HG03097 (cell line): Measurements from ENCODE around the gene PPARD.

Experiments
- ATAC-seq: cut with Tn5 transposase; IDR thresholded peaks from one replicate; pipeline ENCODE4 v1.9.1; 2021; ENCODE audit not compliant: unreplicated experiment, low FRiP score

PPARD gene

GRCh38 chr6:35402136-35402855, 59.9 kb downstream of the PPARD start:
- no peak for ATAC-seq

- ATAC-seq, result no peak
Observed at GRCh38 chr6:35402856-35403191, 60.5 kb downstream of the PPARD start.

DNA sequence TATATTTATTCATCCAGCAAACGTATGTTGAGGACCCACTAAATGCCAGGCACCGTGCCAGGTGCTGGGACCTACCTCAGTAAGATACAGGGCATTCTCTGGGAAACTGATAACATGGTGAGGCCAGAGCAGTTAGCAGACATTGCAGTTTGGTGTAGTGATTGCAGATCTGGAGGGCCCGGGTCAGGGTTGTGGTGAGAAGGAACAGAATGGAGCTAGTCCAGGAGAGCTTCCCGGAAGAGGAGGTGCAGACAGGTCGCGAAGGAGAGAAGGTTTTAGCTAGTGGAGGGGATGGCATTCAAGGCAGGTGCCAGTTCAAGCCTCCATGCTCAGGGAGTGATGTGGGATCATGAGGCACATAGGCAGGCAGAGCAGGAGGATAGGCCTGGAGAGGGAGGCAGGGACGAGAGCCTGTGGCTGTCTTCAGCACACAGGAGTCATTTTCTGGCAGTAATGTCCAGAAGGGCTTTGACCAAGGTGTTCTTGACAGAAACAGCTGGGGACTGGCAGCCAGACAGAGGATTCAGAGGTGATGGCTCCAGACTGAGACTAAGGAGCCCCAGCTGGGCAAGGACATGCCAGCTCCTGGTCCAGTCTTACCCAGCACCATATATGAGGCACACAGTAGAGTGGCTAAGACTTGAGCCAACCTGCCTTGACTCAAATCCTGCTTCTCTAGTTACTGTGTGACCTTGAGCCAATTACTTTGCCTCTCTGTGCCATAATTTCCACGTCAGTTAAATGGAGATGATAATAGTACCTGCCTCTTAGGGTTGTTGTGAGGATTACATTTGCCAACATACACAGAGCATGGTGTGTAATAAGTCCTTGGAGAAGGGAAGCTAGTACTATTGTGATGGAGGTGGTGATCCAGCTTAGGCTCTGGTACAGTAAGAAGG, 61.4 kb downstream of the PPARD start:
- ATAC-seq, result no peak

- no peak for ATAC-seq
Observed at GRCh38 chr6:35406711-35407485, 64.5 kb downstream of the PPARD start.

DNA sequence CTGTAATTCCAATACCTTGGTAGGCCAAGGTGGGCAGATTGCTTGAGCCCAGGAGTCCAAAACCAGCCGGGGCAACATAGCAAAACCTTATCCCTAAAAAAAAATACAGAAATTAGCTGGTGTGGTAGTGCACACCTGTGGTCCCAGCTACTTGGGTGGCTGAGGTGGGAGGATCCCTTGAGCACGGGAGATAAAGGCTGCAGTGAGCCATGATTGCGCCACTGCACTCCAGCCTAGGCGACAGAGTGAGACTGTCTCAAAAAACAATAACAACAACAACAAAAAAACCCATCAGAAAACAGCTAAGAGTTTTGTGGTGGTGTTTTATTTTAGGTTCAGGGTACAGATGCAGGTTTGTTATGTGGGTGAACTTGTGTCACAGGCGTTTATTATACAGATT, 66.9 kb downstream of the PPARD start:
- no peak for ATAC-seq

- ATAC-seq, result no peak
Observed at GRCh38 chr6:35410131-35410530, 67.8 kb downstream of the PPARD start.

GRCh38 chr6:35411066-35411465, 68.7 kb downstream of the PPARD start:
- ATAC-seq, result no peak

DNA sequence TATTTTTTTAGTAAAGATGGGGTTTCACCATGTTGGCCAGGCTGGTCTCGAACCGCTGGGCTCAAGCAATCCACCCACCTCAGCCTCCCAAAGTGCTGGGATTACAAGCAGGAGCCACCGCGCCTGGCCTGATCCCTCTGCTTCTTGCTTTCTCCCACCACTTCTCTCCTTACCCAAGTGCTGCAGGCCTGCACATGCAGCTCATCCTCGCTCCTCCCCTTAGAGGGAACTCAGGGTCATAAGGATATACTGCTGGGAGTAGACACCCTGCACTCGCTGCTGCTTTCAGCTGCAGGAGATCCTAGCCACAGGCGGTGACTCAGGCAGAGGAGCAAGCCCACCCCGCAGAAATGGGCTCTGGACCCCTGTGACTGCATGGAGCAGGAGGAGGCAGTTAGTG, 69.7 kb downstream of the PPARD start:
- no peak for ATAC-seq

- no peak for ATAC-seq
Observed at GRCh38 chr6:35413911-35414310, 71.6 kb downstream of the PPARD start.

DNA sequence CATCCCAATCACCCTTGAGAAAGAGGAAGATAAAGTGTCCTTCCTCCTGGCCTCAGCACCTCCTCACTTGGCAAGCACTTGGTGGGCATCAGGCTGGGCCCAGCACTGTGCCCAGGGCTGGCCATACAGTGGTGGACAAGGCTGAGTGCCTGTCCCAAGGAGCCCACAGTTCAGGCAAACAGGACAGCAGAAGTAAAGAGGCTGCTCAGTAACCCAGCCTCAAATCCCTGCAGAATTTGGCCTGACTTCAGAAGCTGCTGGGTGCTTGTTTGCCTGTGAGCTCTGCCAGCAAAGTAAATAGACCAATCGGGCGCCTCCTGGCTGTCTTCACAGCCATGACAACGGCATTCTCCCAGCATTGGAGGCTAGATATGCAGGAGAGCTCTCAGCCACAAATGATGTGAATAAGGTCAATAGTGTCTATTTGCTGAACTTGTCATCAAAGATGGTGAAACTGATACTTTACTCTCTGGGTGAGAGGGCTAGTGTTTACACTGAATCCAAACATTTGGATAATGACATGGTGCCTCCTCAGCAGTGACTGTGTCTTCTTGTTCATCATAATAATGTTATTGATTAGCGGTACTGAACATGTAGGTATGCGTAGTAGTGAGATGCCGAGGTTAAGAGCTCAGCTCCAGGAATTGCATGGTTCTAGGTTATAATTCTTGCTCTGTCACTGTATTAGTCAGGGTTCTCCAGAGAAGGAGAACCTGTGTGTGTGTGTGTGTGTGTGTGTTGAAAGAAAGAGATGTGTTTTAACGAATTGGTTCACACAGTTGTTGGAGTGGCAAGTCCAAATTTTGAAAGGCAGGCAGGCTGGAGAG, 72.9 kb downstream of the PPARD start:
- ATAC-seq, result no peak

- no peak for ATAC-seq
Observed at GRCh38 chr6:35417979-35418661, 75.8 kb downstream of the PPARD start.

GRCh38 chr6:35419417-35419816, 77.1 kb downstream of the PPARD start:
- ATAC-seq, result no peak

- ATAC-seq, result no peak
Observed at GRCh38 chr6:35419961-35420360, 77.6 kb downstream of the PPARD start.

- no peak for ATAC-seq
Observed at GRCh38 chr6:35425284-35425683, 82.9 kb downstream of the PPARD start.

DNA sequence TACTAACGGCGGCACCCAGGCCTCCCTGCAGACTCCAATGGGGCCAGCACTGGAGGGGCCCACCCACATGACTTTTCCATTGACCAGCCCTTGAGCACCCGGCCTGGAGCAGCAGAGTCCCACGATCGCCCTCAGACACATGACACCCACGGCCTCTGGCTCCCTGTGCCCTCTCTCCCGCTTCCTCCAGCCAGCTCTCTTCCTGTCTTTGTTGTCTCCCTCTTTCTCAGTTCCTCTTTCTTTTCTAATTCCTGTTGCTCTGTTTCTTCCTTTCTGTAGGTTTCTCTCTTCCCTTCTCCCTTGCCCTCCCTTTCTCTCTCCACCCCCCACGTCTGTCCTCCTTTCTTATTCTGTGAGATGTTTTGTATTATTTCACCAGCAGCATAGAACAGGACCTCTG, 83.7 kb downstream of the PPARD start:
- ATAC-seq, result no peak

- ATAC-seq, result no peak
Observed at GRCh38 chr6:35427435-35427834, 85.1 kb downstream of the PPARD start.

GRCh38 chr6:35427851-35428321, 85.5 kb downstream of the PPARD start:
- no peak for ATAC-seq

GRCh38 chr6:35428421-35429149, 86.2 kb downstream of the PPARD start:
- no peak for ATAC-seq

GRCh38 chr6:35429463-35429862, 87.1 kb downstream of the PPARD start:
- ATAC-seq, result no peak
